Embryonic facial prominence (tissue), 1 donor: Measurements from ENCODE around the gene OSBPL3.
"Not testable (repeated sequence)": the region's sequence is repeated elsewhere in the genome, so short reads cannot be mapped to it uniquely, and the experiment has no call there.

Experiments
- DNase-seq: peaks from one replicate; pipeline ENCODE4 v3.0.0-alpha.2; 2016; ENCODE audit errors: extremely low spot score

The OSBPL3 gene

GRCh38 chr7:24920451-24921361 is 59.3 kb downstream of the OSBPL3 start:
- no peak for DNase-seq

DNA sequence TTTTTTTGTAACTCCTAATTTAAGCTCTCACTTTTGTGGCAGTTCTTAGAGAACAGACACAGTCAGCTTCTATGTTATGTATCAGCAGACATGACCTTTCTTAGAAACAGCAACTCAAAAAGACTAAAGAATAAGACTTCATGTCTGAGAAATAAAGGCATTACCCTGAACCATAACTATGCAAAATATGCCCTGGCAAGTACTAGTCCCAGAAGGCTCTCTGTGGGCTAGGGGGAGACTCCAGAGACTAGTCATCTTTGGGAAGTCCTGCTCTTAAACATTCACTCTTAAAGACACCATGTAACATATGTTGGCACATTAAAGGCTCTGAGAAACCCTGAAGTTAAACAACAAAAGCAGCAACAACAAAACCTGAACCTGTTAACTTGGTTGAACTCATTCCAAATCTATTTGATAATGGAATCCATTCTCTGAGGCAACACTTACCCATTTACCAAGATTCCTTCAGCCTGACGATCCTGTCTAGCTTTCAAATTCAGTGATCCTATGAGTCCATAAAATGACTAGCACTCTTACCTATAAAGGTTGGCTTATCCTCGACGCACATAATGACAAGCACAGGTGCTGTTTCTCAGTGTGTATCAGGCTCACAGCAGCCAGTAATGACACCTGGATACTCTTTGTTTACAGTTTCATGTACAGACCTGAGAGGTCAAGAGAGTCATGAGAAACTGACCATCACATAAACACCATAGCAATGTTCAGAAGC is 62.3 kb downstream of the OSBPL3 start:
- no peak for DNase-seq

GRCh38 chr7:24916463-24917040 is 63.4 kb downstream of the OSBPL3 start:
- no peak for DNase-seq

- DNase-seq: no peak
These were observed 65.5 kb downstream of the OSBPL3 start for GRCh38 chr7:24914465-24914859.

- DNase-seq: no peak
These were observed 66.0 kb downstream of the OSBPL3 start for GRCh38 chr7:24913801-24914464.

DNA sequence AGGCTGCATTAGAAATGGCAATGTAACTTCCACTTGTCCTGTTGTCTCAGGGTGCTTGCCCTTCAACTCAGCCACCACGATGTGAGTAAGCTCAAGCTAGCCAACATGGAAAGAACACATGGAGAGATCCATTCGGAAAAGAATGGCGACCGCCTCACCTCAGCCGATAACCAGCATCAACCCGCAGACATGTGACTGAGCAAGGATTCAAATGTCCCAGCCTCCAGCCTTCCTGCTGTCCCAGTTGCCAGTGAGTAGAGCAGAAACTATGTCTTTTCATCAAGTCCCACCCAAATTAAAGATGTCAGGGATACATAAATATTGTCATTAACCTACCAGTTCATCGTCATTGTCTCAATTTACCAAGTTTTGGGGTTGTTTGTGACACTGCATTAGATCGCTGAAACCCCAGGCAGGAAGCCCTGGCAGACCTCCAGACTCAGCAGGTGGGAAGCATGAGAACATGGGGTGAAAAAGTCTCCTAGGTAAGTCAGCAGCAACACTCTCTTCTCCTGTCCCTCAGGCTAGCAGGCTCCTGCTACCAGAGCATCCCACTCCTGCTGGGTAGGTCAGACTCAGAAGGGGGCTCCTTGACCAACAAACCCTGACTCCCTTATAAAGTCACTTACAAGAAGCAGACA is 67.0 kb downstream of the OSBPL3 start:
- DNase-seq: no peak

- no peak for DNase-seq
These were observed 67.6 kb downstream of the OSBPL3 start for GRCh38 chr7:24912424-24912823.

GRCh38 chr7:24911213-24911603 is 68.8 kb downstream of the OSBPL3 start:
- no peak for DNase-seq

- DNase-seq: no peak
These were observed 69.3 kb downstream of the OSBPL3 start for GRCh38 chr7:24910551-24911212.

- no peak for DNase-seq
These were observed 71.3 kb downstream of the OSBPL3 start for GRCh38 chr7:24908727-24909126.

GRCh38 chr7:24908166-24908565 is 71.8 kb downstream of the OSBPL3 start:
- no peak for DNase-seq

DNA sequence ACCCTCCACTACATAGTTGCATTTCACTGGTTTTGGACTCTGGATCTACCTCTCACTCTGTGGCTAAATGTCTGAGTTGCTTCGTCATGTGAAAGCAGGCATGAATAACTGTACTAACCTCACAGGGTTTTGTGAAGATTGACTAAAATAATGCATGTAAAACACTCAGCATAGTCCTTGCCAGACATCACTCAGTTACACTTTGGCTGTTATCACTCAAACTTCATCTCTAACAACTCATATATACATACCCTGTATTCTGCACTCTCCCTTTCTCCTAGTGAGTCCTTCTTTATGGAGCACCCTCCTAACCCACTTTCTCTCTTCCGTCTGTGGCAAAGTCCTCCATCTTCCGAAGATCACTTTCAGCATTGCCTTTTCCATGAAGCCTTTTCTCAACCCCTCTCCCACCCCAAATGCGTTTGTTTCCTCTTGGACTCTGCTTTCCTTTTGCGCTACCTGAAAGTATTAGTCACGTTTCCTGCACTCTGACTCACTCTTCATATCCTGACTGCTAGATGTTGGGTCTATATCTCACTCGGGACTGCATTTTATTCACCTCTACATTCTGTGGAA is 72.6 kb downstream of the OSBPL3 start:
- DNase-seq: no peak

- DNase-seq: no peak
These were observed 73.8 kb downstream of the OSBPL3 start for GRCh38 chr7:24905996-24906770.

GRCh38 chr7:24903992-24904391 is 76.0 kb downstream of the OSBPL3 start:
- DNase-seq: not testable (repeated sequence)

GRCh38 chr7:24903559-24903958 is 76.4 kb downstream of the OSBPL3 start:
- no peak for DNase-seq

DNA sequence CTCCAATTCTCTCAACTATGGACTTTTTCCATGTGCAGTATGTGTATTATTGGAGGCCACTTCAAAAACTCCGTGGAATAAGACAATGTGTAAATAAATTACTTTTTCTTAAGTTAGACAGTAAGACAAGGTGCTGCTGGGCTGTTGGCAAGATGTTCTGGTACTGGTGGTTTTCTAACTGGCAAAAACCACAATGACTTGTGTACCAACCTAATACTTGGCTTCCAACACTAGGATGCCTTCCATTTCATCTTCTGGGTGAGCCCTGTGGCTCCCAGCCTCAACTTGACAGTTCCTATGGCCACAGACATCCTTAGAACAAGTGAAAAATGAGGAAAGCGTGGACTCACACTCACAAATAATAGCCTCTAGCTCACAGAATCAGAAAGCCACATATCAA is 77.0 kb downstream of the OSBPL3 start:
- DNase-seq: no peak

DNA sequence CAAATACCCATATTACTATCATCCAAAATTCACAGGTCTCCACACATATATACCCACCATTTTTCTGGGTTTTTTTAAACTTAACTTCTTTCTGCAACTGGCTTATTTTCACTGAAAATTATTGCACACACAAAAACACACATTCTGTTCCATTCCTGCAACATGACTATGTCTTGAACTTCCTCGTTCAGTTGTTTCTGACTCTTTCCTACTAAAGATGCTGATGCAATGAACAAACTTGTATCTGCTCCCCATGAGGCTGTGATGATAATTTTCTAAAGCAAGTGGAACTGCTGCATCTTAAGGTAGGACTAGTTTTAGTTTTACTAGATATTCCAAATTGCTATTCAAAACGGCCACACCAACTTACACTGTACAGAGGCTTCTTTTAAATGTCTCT is 77.7 kb downstream of the OSBPL3 start:
- no peak for DNase-seq

DNA sequence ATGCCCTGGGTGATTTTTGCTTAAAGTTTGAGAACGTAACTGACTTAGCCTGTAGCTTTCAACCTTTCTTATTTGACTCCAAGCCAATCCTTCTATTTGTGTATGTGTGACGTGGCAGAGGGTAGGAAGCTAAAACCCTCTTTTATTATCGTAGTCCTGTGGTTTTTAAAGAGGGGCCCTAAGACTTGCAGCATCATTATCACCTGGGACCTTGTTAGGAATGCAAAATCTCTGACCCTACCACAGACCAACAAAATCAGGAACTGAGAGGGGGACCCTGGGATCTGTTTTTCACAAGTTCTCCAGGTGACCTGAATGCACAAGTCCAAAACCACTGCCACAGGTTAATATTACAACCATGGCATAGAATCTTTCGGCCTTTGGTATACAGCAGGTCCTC is 80.1 kb downstream of the OSBPL3 start:
- DNase-seq: no peak

GRCh38 chr7:24899161-24899560 is 80.8 kb downstream of the OSBPL3 start:
- no peak for DNase-seq

DNA sequence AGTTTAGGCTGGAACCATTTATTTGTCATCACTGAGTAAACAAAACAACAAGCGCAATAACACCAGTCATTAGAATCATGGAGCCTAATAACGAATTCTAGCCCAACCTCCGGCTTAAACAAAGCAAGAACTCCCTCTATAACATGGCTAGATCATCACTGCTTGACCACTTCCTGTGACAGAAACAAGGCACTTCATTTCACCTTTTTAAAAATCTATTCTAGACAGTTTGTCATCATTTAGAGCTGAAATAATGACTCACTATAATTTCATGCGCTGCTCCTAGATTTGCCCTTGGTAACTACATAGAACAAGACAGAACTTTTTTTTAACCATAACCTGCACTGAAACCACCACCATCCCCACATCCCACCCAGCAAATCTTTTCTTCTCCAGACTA is 81.3 kb downstream of the OSBPL3 start:
- no peak for DNase-seq
